ENCODE data around the gene NAV2. TPM values are rescaled to one million over a fixed set of nuclear protein-coding genes. Genes with fewer than 3 reads are reported as not detected.

NAV2 gene
- total RNA-seq, 1 experiment from 2014 or later: 22.7 TPM

DNA sequence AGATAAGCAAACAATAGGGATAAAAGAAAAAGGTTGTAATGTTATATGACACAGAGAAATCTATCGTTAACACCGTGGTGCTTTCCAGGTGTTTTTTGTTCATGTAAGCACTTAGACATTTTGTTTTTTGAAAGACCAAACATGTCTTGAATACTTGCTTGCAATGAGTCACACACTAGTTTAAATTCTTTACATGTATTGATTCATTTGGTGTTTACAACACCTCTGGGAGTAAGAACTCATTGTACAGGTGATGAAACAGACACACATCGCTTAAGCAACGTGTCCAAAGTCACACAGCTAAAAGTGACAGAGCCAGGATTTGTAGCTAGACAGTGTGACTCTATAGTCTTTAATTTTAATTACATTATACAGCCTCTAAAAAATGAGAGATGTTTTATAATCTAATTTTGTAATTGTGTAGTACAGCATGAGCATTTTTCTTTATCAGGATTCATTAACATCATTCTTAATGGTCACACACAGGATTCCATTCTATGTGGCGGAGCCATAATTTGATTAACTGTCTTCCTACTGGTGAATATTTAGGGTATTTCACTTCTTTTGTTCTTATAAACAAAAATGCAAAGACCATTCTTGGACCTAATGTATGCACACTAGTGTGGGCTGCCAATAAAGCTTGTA, 298.8 kb downstream of the NAV2 start:
- TF ChIP-seq SIN3A (IDR thresholded peaks at IDR 0.05; ENCODE audit: borderline replicate concordance, insufficient read depth, low read depth, low read length) (no peak), CTCF (IDR thresholded peaks at IDR 0.05) (no peak), REST (IDR thresholded peaks at IDR 0.05; ENCODE audit: insufficient read depth in 1 of 2, low read depth in 2 of 2, low read length in 1 of 2) (no peak), TCF7L2 (IDR thresholded peaks at IDR 0.05; ENCODE audit: low read depth, low read length) (no peak), POLR2AphosphoS5 (IDR thresholded peaks at IDR 0.05; ENCODE audit: low read depth, low read length) (no peak)
- CTCF ChIA-PET: no interaction called here
- Histone ChIP-seq H3K4me3 (ENCODE audit: low read depth in 2 of 2, low read length in 2 of 2) (no peak overlapping the region), H3K9me3 (ENCODE audit: control insufficient read depth, insufficient read depth, low read depth, low read length) (no peaks in the 10 kb centered on the region), H3K4me1 (ENCODE audit: control insufficient read depth, insufficient read depth, low read length) (no peaks in the 10 kb centered on the region), H3K27ac (ENCODE audit: low read length) (no peak overlapping the region), H3K27me3 (ENCODE audit: control insufficient read depth, insufficient read depth, low read length) (no peaks in the 10 kb centered on the region), H3K36me3 (ENCODE audit: control insufficient read depth, insufficient read depth, low read length) (no peaks in the 10 kb centered on the region)
- BruUV-seq (replicated peaks): no TSS peak
- POLR2A ChIA-PET: no interaction called here
- in situ Hi-C loops (cut with HindIII; ENCODE audit: low pct_unique_long_range_greater_than_20kb, low sequenced_read_pairs) (no loop called here), intact Hi-C loops (cut with micrococcal nuclease; ENCODE audit: unreplicated experiment) (no loop called here)
- ATAC-seq (no peak), DNase-seq (ENCODE audit: low read depth, low spot score) (no peak)

DNA sequence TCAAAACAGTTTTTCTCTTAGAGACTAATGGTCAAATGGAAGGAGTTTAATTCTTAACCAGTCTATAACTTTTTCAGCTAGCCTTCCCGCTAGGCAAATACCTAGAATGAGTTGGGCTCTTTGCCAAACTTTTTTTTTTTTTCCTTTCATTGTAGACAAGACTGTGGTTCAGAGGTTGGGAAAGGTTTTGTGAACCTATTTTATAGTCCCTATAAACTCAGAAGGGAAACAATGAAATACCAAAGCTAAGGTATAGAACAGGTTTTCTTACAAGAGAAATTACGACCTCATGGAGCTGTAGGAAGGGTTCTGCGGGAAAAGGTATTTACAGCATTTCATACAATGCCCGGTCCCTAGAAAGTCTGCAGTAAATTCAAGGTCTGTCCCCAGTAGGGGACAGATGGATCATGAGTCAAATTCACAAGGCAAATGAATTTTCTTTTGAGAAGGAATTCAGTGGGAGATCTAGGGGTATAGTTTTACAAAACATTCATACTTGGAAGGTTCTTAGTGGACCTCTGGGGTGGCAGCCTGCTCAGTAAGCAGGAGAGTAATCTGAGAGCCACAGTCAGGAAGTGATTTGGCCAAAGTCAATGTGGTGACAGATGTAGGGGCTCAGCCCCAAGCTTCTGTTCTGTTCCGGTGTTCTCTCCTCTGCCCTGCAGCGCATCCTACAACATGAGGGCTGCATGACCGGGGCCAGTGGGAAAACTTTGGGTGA, 300.9 kb downstream of the NAV2 start:
- no peak overlapping the region for H3K27ac ChIP-seq (ENCODE audit: low read length)
- TF ChIP-seq SIN3A (IDR thresholded peaks at IDR 0.05; ENCODE audit: borderline replicate concordance, insufficient read depth, low read depth, low read length) (no peak), TCF7L2 (IDR thresholded peaks at IDR 0.05; ENCODE audit: low read depth, low read length) (no peak), CTCF (IDR thresholded peaks at IDR 0.05) (no peak), REST (IDR thresholded peaks at IDR 0.05; ENCODE audit: insufficient read depth in 1 of 2, low read depth in 2 of 2, low read length in 1 of 2) (no peak), POLR2AphosphoS5 (IDR thresholded peaks at IDR 0.05; ENCODE audit: low read depth, low read length) (no peak)
- CTCF ChIA-PET: no interaction called here
- ATAC-seq (no peak), DNase-seq (ENCODE audit: low read depth, low spot score) (no peak)
- intact Hi-C loops (cut with micrococcal nuclease; ENCODE audit: unreplicated experiment) (no loop called here), in situ Hi-C loops (cut with HindIII; ENCODE audit: low pct_unique_long_range_greater_than_20kb, low sequenced_read_pairs) (no loop called here)
- no peaks in the 10 kb centered on the region for H3K4me1 ChIP-seq (ENCODE audit: control insufficient read depth, insufficient read depth, low read length)
- no peaks in the 10 kb centered on the region for H3K36me3 ChIP-seq (ENCODE audit: control insufficient read depth, insufficient read depth, low read length)
- POLR2A ChIA-PET: no interaction called here
- H3K27me3 ChIP-seq (ENCODE audit: control insufficient read depth, insufficient read depth, low read length): no peaks in the 10 kb centered on the region
- H3K9me3 ChIP-seq (ENCODE audit: control insufficient read depth, insufficient read depth, low read depth, low read length): no peaks in the 10 kb centered on the region
- no peak overlapping the region for H3K4me3 ChIP-seq (ENCODE audit: low read depth in 2 of 2, low read length in 2 of 2)
- no TSS peak for BruUV-seq (replicated peaks)
